Pancreas (tissue), 10 donors: Measurements from ENCODE around the gene FLRT2. TPM values are rescaled to one million over a fixed set of nuclear protein-coding genes. Genes with fewer than 3 reads are reported as not detected.

Experiments used
- ATAC-seq, 4 donors: fragments of 200-7000 bp; cut with Tn5 transposase; one replicate each; pipeline versions ENCODE4 v1.8.0 to v1.9.1; 2020; ENCODE audit warnings: mild to moderate bottlenecking in 4 of 4, moderate library complexity in 4 of 4
- DNase-seq, 6 donors: peaks; one replicate each; pipeline ENCODE4 v3.0.0-alpha.2; 2020
- FAIRE-seq: peaks from 2 replicates; lab custom pipeline; 2012; peaks lifted over from hg19 to GRCh38; lab: Jason Lieb, UNC
- H3K27ac ChIP-seq, 4 donors: fragments of 200-600 bp; sonication (generic); 1 replicate in 3 of 4; 2 replicates in 1 of 4; pipeline versions ENCODE4 v1.5.0 to v1.8.0; 2020
- H3K27me3 ChIP-seq, 4 donors: fragments of 200-600 bp; one replicate each; pipeline ENCODE4 v1.8.0; 2021
- H3K36me3 ChIP-seq, 3 donors: fragments of 200-600 bp; sonication (generic) in 1 of 3; one replicate each; pipeline versions ENCODE4 v1.5.0 to v1.8.0; 2020 to 2021
- H3K4me1 ChIP-seq, 3 donors: fragments of 200-600 bp; one replicate each; pipeline ENCODE4 v1.8.0; 2021
- H3K4me3 ChIP-seq, 4 donors: fragments of 200-600 bp; sonication (generic) in 2 of 4; one replicate each; pipeline versions ENCODE4 v1.5.0 to v1.8.0; 2020 to 2021
- H3K9me3 ChIP-seq, 4 donors: fragments of 200-600 bp; one replicate each; pipeline ENCODE4 v1.8.0; 2021
- WGBS, 2 donors: extraction: QIAGEN DNeasy Blood & Tissue Kit; methylation state at CpG; one replicate each; pipeline ENCODE4 v1.1.7; 2013; 5-methylcytosine and 5-hydroxymethylcytosine counted together
- intact Hi-C, 3 donors: fragments of 100-400 bp; cut with DNase I; formaldehyde crosslinking; loops; one replicate each; pipeline versions ENCODE4 v1.11.1 to v1.14.2; 2022
- polyA plus RNA-seq, 2 donors: library from polyadenylated mRNA; stranded (reverse); fragments of 200-250 nt; gene quantifications; one replicate each; pipeline ENCODE4 v1.2.3, GENCODE V29; 2013
- total RNA-seq, 6 donors: library from RNA; stranded (reverse); fragmentation: NEBNext Ultra II Directional in 4 of 6; extraction: Animal tissue kit (Norgen Biotek cat#: 25700) in 4 of 6; gene quantifications; one replicate each; pipeline versions ENCODE4 v1.2.1 to v1.2.4, GENCODE V29; 2021 to 2023
- TF ChIP-seq, protein P1 (sequence below), 4 donors: fragments of 200-600 bp; sonication (generic) in 3 of 4; IDR thresholded peaks; one replicate each; pipeline versions ENCODE4 v1.5.0 to v1.8.0; 2021; ENCODE audit warnings: antibody characterized with exemption in 4 of 4
- donor health status: healthy with polysubstance abuse.
- donor health status: DM: no; HTN: no; CAD: no; lungs with moderate emphysema.
- donor health status: DM: no; HTN: no; CAD: no.
- donor health status: control.
- donor health status: control.
- donor health status: Bipolar disorder and iron deficiency.
- donor health status: DM: yes; HTN: yes; CAD: no.
- donor health status: DM: no; HTN: no; CAD: no.
- donor health status: DM: no; HTN: no; CAD: no.
- donor health status: DM: yes; HTN: yes; CAD: no.

The FLRT2 gene
- total and polyA plus RNA-seq, 8 donors, result 62.8 to 229 (median 101) TPM

DNA sequence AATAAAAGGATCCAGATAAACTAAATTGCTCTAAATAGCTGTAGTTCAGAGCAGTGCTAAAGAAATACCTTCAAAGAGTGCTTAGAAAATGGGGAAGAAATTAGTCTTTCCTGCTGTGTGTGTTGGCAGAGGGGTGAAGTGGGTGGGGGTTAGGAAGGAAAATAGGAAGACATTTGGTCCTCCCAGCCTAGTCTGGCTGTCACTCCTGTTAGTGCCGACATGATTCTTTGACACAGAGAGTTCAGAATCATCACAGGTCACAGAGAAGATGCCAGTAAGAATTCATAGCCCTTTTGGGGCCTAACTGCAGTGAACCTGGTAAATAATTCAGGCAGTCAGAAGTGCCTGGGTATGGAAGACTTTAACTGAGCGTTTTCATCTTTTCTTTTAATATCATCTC lies 74.8 kb downstream of the FLRT2 start:
- no peaks in the 10 kb centered on the region for H3K9me3 ChIP-seq
- intact Hi-C loops, result no loop called here
- H3K4me3 ChIP-seq, result no peak overlapping the region
- no peak for DNase-seq
- FAIRE-seq, result no peak
- H3K27me3 ChIP-seq, result no peaks in the 10 kb centered on the region
- no peak overlapping the region for H3K27ac ChIP-seq
- ATAC-seq, result no peak
- H3K4me1 ChIP-seq, result peaks cover 0 to 3% (median 0%) of the 10 kb centered on the region in 3 donors
- H3K36me3 ChIP-seq, result no peaks in the 10 kb centered on the region
- TF ChIP-seq, protein P1, sequence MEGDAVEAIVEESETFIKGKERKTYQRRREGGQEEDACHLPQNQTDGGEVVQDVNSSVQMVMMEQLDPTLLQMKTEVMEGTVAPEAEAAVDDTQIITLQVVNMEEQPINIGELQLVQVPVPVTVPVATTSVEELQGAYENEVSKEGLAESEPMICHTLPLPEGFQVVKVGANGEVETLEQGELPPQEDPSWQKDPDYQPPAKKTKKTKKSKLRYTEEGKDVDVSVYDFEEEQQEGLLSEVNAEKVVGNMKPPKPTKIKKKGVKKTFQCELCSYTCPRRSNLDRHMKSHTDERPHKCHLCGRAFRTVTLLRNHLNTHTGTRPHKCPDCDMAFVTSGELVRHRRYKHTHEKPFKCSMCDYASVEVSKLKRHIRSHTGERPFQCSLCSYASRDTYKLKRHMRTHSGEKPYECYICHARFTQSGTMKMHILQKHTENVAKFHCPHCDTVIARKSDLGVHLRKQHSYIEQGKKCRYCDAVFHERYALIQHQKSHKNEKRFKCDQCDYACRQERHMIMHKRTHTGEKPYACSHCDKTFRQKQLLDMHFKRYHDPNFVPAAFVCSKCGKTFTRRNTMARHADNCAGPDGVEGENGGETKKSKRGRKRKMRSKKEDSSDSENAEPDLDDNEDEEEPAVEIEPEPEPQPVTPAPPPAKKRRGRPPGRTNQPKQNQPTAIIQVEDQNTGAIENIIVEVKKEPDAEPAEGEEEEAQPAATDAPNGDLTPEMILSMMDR (IDR thresholded peaks at IDR 0.05), result no peak
- 50 to 56% methylated on average over 2 of the region's 2 CpGs for WGBS, 2 donors

DNA sequence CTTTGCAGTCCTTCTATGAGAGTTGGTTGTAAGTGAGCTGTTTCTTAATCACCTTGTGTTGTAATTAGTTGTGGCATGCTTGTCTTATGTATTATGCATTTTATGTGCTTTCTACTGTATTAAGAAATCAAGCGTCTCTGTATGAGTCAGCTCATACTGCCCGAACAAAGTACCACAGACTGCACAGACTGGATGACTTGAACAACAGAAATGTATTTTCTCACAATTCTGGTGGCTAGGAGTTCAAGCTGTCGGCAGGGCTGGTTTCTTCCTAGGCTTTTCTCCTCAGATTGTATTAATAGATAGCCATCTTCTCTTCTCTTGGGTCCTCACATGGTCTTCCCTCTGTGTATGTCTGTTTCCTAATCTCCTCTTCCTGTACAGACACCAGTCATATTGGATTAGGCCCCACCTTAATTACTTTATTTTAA lies 77.7 kb downstream of the FLRT2 start:
- DNase-seq (no peak), ATAC-seq (peak in 3 of 4 donors; percentile 6 to 82 (median 48)), FAIRE-seq (no peak)
- H3K9me3 ChIP-seq, result no peaks in the 10 kb centered on the region
- intact Hi-C loops, result no loop called here
- 82 to 88% methylated on average over 3 of the region's 3 CpGs for WGBS, 2 donors
- TF ChIP-seq, protein P1 (IDR thresholded peaks at IDR 0.05), result no peak
- no peaks in the 10 kb centered on the region for H3K4me1 ChIP-seq
- H3K27ac ChIP-seq, result no peak overlapping the region
- no peak overlapping the region for H3K4me3 ChIP-seq
- H3K27me3 ChIP-seq, result no peaks in the 10 kb centered on the region
- no peaks in the 10 kb centered on the region for H3K36me3 ChIP-seq

GRCh38 chr14:85613496-85613895 lies 83.6 kb downstream of the FLRT2 start:
- intact Hi-C loops, result no loop called here
- H3K36me3 ChIP-seq, result no peaks in the 10 kb centered on the region

DNA sequence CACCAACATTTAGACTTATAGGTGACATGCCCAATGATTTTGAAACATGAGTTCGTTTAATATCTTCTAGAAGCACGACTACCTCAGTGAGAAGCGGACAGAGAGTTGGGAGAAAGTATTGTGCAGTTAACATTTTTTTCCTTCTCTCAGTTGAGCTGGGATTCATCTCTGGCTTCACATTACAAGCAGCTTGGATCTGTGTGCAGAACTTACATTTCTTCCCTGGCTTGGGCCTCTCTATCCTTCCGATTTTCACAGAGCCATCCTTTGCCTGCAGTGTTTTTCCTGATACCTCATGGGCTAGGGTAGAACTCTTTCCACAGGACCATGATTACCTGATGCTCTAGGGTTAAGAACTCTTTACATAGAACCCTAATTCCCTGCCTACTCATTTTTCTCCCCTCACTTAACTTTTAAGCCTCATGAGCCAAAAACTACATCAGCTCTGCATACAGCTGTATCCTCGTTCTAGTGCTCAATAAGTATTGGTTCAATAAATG lies 86.5 kb downstream of the FLRT2 start:
- Histone ChIP-seq H3K9me3 (no peaks in the 10 kb centered on the region), H3K36me3 (peaks cover 0 to 9% (median 2%) of the 10 kb centered on the region in 3 donors), H3K27me3 (no peaks in the 10 kb centered on the region), H3K27ac (no peak overlapping the region), H3K4me1 (no peaks in the 10 kb centered on the region), H3K4me3 (no peak overlapping the region)
- intact Hi-C loops, result no loop called here
- FAIRE-seq (no peak), ATAC-seq (no peak), DNase-seq (no peak)
- TF ChIP-seq, protein P1 (IDR thresholded peaks at IDR 0.05), result no peak
- WGBS, 2 donors, result 76 to 83% methylated on average over 5 of the region's 5 CpGs

More at GRCh38 chr14:85613496-85613895, 83.6 kb downstream of the FLRT2 start:
- H3K27ac ChIP-seq, result no peak overlapping the region
- no peaks in the 10 kb centered on the region for H3K9me3 ChIP-seq
- no peaks in the 10 kb centered on the region for H3K27me3 ChIP-seq
- no peaks in the 10 kb centered on the region for H3K4me1 ChIP-seq
- no peak for ATAC-seq
- no peak for DNase-seq
- TF ChIP-seq, protein P1 (IDR thresholded peaks at IDR 0.05), result no peak
- WGBS, 2 donors, result 25 to 26% methylated on average over 5 of the region's 5 CpGs
- FAIRE-seq, result no peak
- no peak overlapping the region for H3K4me3 ChIP-seq

GRCh38 chr14:85616886-85617285 lies 86.9 kb downstream of the FLRT2 start:
- no peak overlapping the region for H3K27ac ChIP-seq
- WGBS, 2 donors, result 64 to 65% methylated on average over 2 of the region's 2 CpGs
- DNase-seq (no peak), FAIRE-seq (no peak), ATAC-seq (no peak)
- no peaks in the 10 kb centered on the region for H3K27me3 ChIP-seq
- no peak overlapping the region for H3K4me3 ChIP-seq
- no peaks in the 10 kb centered on the region for H3K4me1 ChIP-seq
- H3K36me3 ChIP-seq, result peaks cover 0 to 13% (median 6%) of the 10 kb centered on the region in 3 donors
- intact Hi-C loops, result no loop called here
- TF ChIP-seq, protein P1 (IDR thresholded peaks at IDR 0.05), result no peak
- H3K9me3 ChIP-seq, result no peaks in the 10 kb centered on the region
